H1 (cell line): ENCODE results near the gene PTPRD. TPM values are rescaled to one million over a fixed set of nuclear protein-coding genes. Genes with fewer than 3 reads are reported as not detected.

Experiments used
- EP300 ChIP-seq, 2 experiments: IDR thresholded peaks; 1 replicate in 1 of 2; 2 replicates in 1 of 2; pipeline ENCODE4 v1.6.1; 2011 to 2012; ENCODE audit warnings: low read depth in 2 of 2, low read length in 2 of 2, mild to moderate bottlenecking in 2 of 2, borderline replicate concordance in 1 of 2, inconsistent platforms in 1 of 2, moderate library complexity in 1 of 2
- JUND ChIP-seq: IDR thresholded peaks from 2 replicates; pipeline ENCODE4 v1.6.1; 2011; ENCODE audit warnings: mild to moderate bottlenecking, improper control_type of control experiment, low read length
- polyA plus RNA-seq, 7 experiments: library from polyadenylated mRNA; depleted of rRNA in 3 of 7; stranded (reverse) in 5 of 7; unstranded in 2 of 7; fragments of >200 nt in 5 of 7; fragments of 200-250 nt in 2 of 7; gene quantifications; 1 replicate in 5 of 7; 2 replicates in 1 of 7; 4 replicates in 1 of 7; pipeline versions ENCODE4 v1.2.1 to v1.2.3, GENCODE V29; 2011 to 2013; ENCODE audit warnings: missing spikeins in 2 of 7, mixed read lengths in 2 of 7
- total RNA-seq: library from RNA; stranded (reverse); fragmentation: NEBNext Ultra II Directional; extraction: Animal tissue kit (Norgen Biotek cat#: 25700); gene quantifications from 2 replicates; pipeline ENCODE4 v1.2.1, GENCODE V29; 2021

The PTPRD gene
- total and polyA plus RNA-seq, 2 of the 8 experiments (the other 6 are each of a cell fraction or from before 2014, with no cell fraction given), result 17.2 to 77.0 TPM

DNA sequence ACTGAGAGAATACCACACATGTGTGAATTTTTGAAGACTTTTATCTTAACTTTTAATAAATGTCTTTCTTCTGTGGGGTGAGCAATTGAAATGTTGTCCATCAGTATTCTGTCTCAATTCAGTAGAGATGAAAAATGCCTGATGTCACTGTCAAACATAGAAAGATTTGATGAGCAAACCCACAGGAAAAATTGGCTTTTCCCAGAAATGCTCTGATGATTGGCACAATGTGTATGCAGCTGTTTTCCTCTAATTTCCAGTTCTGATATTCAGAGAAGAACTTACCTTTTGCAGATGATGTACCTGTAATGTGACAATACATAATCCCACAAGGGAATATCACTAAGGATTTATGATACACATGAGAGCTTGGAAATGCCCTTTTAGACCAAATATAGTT lies 340.0 kb downstream of the PTPRD start (continued):
- TF ChIP-seq EP300 (IDR thresholded peaks at IDR 0.05; ENCODE audit: borderline replicate concordance in 1 of 2, low read depth in 2 of 2, low read length in 2 of 2) (no peak), JUND (no peak)
